Fibroblast of pulmonary artery (primary cell): ENCODE data around the gene RARS1.

Experiments used
- DNase-seq: peaks from one replicate; pipeline ENCODE4 v3.0.0-alpha.2; 2010; ENCODE audit warnings: low read depth
- H3K4me3 ChIP-seq: replicated peaks from 2 replicates; pipeline ENCODE4 v1.5.1; 2011; ENCODE audit warnings: low read depth, mild to moderate bottlenecking, control low read depth, low read length, moderate library complexity
- CTCF ChIP-seq: IDR thresholded peaks from 2 replicates; pipeline ENCODE4 v1.5.1; 2011; ENCODE audit warnings: mild to moderate bottlenecking, control low read depth, low read length, inconsistent platforms; ENCODE audit errors: missing control alignments

Gene RARS1

GRCh38 chr5:168464641-168465040 is 21.6 kb upstream of the RARS1 start:
- no peak for TF ChIP-seq CTCF

DNA sequence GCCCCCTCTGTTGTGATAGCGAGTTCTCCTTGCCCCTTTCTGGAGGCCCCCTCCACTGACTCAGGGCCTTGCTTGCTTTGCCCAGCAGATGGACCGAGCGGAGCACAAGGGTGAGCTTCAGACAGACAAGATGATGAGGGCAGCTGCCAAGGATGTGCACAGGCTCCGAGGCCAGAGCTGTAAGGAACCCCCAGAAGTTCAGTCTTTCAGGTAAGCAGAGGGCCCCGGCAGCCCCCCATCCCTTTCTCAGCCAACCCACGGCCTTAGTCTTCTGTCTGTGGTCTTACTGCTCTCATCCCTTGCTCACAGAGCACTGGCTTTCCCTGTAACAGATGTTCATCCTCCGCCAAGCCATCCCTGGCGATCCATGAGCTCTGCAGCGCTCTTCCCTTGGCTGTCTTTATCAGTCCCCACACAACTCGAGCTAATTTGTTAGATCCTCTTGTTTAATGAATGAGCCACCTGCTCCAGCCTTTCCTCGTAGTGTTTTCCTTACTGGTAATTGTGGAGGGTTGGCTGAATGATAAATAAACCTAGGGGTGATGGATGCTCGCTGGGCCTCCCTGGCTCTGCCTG is 18.4 kb upstream of the RARS1 start:
- TF ChIP-seq CTCF = no peak
- no peak for DNase-seq
- no peak overlapping the region for H3K4me3 ChIP-seq

More at GRCh38 chr5:168464641-168465040, 21.6 kb upstream of the RARS1 start:
- DNase-seq = no peak
- no peak overlapping the region for H3K4me3 ChIP-seq

- no peak overlapping the region for H3K4me3 ChIP-seq
- TF ChIP-seq CTCF = no peak
- peak; percentile 73 for DNase-seq
Measured at GRCh38 chr5:168468836-168469235, 17.4 kb upstream of the RARS1 start.

DNA sequence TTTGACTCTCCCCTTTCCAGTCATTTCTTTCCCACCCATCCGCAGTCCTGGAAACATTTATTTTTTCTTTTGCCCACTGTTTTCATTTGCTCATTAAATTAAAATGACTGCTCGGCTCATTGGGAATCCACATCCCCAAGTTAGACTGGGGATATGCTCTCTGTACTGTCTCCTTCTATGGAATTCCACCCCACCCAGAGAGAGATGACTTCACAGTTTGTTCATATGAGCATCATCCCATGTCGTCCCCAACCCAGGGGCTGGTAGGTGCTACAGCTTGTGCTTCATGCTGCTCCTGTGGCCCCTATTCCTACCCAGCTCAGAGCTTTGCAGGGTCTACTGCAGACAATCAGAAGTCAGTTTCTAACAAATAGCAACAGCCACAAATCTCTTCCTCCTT is 16.5 kb upstream of the RARS1 start:
- DNase-seq = no peak
- H3K4me3 ChIP-seq = no peak overlapping the region
- no peak for TF ChIP-seq CTCF

DNA sequence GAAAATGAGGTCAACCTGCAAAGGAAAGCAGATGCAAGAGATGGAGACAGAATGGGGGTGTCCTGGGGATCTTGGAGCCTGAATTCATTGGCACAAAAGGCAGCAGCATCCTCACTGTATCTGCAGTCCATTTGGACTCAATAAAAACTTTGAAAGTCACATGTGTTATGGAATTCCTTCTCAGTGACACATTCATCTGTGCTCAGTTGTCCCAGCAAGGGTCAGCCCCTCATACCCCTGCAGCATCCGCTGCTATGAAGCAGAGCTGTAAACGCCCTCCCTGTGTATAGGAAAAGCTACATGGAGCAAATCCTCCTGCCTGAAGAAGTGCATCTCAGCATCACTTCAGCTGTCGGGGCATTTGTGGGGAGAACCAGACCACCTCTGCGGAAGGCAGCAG is 14.5 kb upstream of the RARS1 start:
- DNase-seq = no peak
- no peak overlapping the region for H3K4me3 ChIP-seq
- no peak for TF ChIP-seq CTCF

DNA sequence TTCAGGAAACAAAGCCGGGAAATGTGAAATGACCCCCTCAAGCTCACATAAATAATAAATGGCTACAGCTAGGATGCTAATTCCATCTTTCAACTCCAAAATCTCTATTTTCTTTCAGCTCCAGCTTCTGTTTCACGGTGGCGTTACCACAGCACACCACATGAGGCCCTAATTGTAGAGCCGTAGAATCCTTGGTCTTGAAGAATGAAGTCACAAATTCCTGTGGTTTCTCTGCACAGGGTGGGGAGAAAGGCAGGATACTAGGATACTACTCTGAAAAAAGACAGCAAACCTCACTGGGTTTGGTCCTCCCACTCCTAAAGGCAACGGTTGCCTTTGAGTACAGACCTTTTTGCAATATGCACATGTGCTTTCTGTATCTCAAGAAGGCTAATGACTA is 13.9 kb upstream of the RARS1 start:
- TF ChIP-seq CTCF = peak; percentile 61
- peak; percentile 93 for DNase-seq
- no peak overlapping the region for H3K4me3 ChIP-seq

DNA sequence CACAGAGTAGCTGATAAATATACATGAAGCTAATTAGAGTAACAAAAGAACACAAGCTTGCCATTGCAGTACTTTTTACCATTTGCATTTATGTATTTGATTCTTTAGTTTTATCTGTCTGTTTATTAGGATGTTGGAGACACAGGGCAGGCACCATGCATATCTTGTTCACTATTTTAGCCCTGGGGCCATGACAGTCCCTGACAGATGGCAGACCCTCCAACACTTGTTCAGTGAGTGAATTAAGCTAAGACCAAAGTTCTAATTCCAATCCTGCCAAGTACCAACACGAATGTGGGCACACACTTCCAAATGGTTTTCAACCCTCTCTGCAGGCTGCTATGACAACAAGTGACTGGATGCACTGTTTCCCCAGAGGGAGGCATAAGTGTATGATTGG is 12.0 kb upstream of the RARS1 start:
- no peak for TF ChIP-seq CTCF
- DNase-seq = no peak
- H3K4me3 ChIP-seq = no peak overlapping the region
